ENCODE measurements around the gene TAGAP. TPM values are rescaled to one million over a fixed set of nuclear protein-coding genes. Genes with fewer than 3 reads are reported as not detected.

The TAGAP gene
- total and polyA plus RNA-seq, 2 of the 8 experiments (the other 6 are each of a cell fraction or from before 2014, with no cell fraction given): not detected

DNA sequence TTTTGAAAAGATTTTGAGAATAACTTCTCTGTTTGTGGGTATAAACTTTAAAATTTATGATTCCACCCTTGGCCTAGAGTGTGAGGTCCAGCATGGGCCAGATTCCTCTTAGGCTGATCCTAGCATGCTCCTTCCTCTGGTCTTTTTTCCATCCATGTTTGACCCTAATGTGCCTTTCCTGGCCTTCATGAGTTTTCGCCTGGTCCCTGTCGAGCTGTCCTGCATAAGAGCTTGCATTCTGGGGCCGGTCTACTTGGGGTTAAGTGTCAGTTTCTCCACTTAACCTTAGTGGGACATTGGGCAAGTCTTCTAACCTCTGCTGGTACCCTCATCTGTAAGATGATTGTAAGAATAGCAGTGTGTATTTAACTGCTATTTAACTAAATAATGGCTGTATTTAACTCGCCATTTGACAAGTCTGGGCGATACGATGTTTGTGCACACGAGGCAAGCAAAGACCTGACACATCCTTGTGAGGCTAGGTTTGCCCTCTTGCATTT lies 40.7 kb upstream of the TAGAP start:
- Histone ChIP-seq H2AFZ (ENCODE audit: low read length) (no peak overlapping the region), H3K4me1 (replicated peaks in 1 of 4; ENCODE audit: control insufficient read depth in 3 of 4, insufficient read depth in 4 of 4, low read length in 3 of 4) (no peaks in the 10 kb centered on the region), H4K20me1 (replicated peaks in 1 of 2; ENCODE audit: control insufficient read depth in 1 of 2, insufficient read depth in 2 of 2, low read length in 2 of 2) (no peaks in the 10 kb centered on the region), H3K79me1 (ENCODE audit: low read depth, low read length) (no peaks in the 10 kb centered on the region), H4K5ac (ENCODE audit: insufficient read length, low read depth, low read length) (no peak overlapping the region), H3K79me2 (ENCODE audit: control insufficient read depth in 1 of 2, insufficient read depth in 2 of 2, low read length in 2 of 2) (no peaks in the 10 kb centered on the region), H3K9me3 (ENCODE audit: insufficient read depth in 2 of 2, low read depth in 1 of 2, low read length in 1 of 2) (no peaks in the 10 kb centered on the region), H2AK5ac (ENCODE audit: low read depth, low read length) (no peak overlapping the region), H3K18ac (ENCODE audit: extremely low read depth, low read length) (no peak overlapping the region), H2BK12ac (ENCODE audit: low read depth, low read length) (no peak overlapping the region), H4K91ac (replicated peaks; ENCODE audit: insufficient read length, low read length) (no peak overlapping the region), H2BK15ac (ENCODE audit: low read length) (no peak overlapping the region), H3K4ac (replicated peaks; ENCODE audit: insufficient read length, low read depth, low read length) (no peak overlapping the region), H3K9ac (replicated peaks in 1 of 4; ENCODE audit: extremely low read depth in 1 of 4, low read depth in 3 of 4, low read length in 3 of 4) (no peak overlapping the region), H2BK5ac (ENCODE audit: low read depth, low read length) (no peak overlapping the region), H3K23ac (ENCODE audit: insufficient read length) (no peak overlapping the region), H3K14ac (ENCODE audit: insufficient read length) (no peak overlapping the region), H3K36me3 (ENCODE audit: control insufficient read depth in 2 of 4, insufficient read depth in 4 of 4, low read length in 3 of 4) (no peaks in the 10 kb centered on the region), H3K23me2 (ENCODE audit: low read depth, low read length) (no peaks in the 10 kb centered on the region), H3K4me3 (ENCODE audit: extremely low read depth in 1 of 4, insufficient read depth in 2 of 4, low read depth in 3 of 4, low read length in 4 of 4) (no peak overlapping the region), H2BK120ac (replicated peaks; ENCODE audit: low read depth, low read length) (no peak overlapping the region), H3K56ac (replicated peaks; ENCODE audit: insufficient read length, low read depth, low read length) (no peak overlapping the region), H3K27me3 (replicated peaks in 1 of 4; ENCODE audit: control insufficient read depth in 3 of 4, extremely low read depth in 1 of 4, insufficient read depth in 3 of 4, low read length in 3 of 4) (no peaks in the 10 kb centered on the region), H3K27ac (ENCODE audit: low read depth, low read length) (no peak overlapping the region), H4K8ac (ENCODE audit: extremely low read depth, insufficient read depth, low read length) (no peak overlapping the region), H2BK20ac (ENCODE audit: low read length) (no peak overlapping the region), H3K4me2 (ENCODE audit: insufficient read depth in 1 of 2, low read depth in 2 of 2, low read length in 2 of 2) (no peak overlapping the region)
- TF ChIP-seq TCF12 (IDR thresholded peaks at IDR 0.05; ENCODE audit: low read depth, low read length): no peak
- no peak for TF ChIP-seq TEAD4 (IDR thresholded peaks at IDR 0.05; ENCODE audit: low read depth, low read length)
- no peak for TF ChIP-seq CHD1 (IDR thresholded peaks at IDR 0.05; ENCODE audit: low read depth, low read length)
- TF ChIP-seq NANOG (IDR thresholded peaks at IDR 0.05; ENCODE audit: insufficient read depth, low read depth, low read length, poor library complexity, severe bottlenecking): no peak
- no peak for TF ChIP-seq HDAC2 (IDR thresholded peaks at IDR 0.05; ENCODE audit: borderline replicate concordance in 1 of 2, low read depth in 2 of 2, low read length in 2 of 2)
- DNase-seq (ENCODE audit: low read depth in 1 of 2, low spot score in 2 of 2) (no peak), FAIRE-seq (no peak)
- 90% methylated on average over 7 of the region's 7 CpGs; no CpG with 5 or more reads in 1 of the 2 experiments for WGBS, 2 experiments (ENCODE audit: extremely low coverage in 1 of 2, insufficient coverage in 1 of 2, insufficient read length in 1 of 2, insufficient replicate concordance in 2 of 2, low coverage in 1 of 2, low lambda C conversion rate in 2 of 2, missing lambda C conversion rate in 1 of 2)
- ChIA-PET CTCF (ENCODE audit: partially characterized antibody) (interaction anchor here (0.5 to 1.3 kb wide), 2 partner anchors 10 to 35 kb away, joined by 3 to 9 read pairs; no protein-coding TSS in a partner anchor), POLR2A (ENCODE audit: partially characterized antibody) (no interaction called here)
